ENCODE results near the gene TNFSF11.

TNFSF11 gene, protein sequence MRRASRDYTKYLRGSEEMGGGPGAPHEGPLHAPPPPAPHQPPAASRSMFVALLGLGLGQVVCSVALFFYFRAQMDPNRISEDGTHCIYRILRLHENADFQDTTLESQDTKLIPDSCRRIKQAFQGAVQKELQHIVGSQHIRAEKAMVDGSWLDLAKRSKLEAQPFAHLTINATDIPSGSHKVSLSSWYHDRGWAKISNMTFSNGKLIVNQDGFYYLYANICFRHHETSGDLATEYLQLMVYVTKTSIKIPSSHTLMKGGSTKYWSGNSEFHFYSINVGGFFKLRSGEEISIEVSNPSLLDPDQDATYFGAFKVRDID

DNA sequence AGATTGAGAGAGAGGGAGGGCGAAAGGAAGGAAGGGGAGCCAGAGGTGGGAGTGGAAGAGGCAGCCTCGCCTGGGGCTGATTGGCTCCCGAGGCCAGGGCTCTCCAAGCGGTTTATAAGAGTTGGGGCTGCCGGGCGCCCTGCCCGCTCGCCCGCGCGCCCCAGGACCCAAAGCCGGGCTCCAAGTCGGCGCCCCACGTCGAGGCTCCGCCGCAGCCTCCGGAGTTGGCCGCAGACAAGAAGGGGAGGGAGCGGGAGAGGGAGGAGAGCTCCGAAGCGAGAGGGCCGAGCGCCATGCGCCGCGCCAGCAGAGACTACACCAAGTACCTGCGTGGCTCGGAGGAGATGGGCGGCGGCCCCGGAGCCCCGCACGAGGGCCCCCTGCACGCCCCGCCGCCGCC, at the start of gene TNFSF11:
Gene TNFSF11 (plus strand): TSS at position 142 of the 400 bp plus-strand sequence. CDS start 152 bp downstream, at position 294.
- peak within 1 kb of the TSS; percentile 47 to 60 for H3K4me3 ChIP-seq (replicated peaks in 1 of 2; ENCODE audit: low read depth in 2 of 2, low read length in 2 of 2)
- peak in 1 of 2 donors; percentile 10 for DNase-seq (ENCODE audit: low read depth in 2 of 2)
- TF ChIP-seq, protein P1, sequence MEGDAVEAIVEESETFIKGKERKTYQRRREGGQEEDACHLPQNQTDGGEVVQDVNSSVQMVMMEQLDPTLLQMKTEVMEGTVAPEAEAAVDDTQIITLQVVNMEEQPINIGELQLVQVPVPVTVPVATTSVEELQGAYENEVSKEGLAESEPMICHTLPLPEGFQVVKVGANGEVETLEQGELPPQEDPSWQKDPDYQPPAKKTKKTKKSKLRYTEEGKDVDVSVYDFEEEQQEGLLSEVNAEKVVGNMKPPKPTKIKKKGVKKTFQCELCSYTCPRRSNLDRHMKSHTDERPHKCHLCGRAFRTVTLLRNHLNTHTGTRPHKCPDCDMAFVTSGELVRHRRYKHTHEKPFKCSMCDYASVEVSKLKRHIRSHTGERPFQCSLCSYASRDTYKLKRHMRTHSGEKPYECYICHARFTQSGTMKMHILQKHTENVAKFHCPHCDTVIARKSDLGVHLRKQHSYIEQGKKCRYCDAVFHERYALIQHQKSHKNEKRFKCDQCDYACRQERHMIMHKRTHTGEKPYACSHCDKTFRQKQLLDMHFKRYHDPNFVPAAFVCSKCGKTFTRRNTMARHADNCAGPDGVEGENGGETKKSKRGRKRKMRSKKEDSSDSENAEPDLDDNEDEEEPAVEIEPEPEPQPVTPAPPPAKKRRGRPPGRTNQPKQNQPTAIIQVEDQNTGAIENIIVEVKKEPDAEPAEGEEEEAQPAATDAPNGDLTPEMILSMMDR (IDR thresholded peaks at IDR 0.05; ENCODE audit: low read depth, low read length): no peak

DNA sequence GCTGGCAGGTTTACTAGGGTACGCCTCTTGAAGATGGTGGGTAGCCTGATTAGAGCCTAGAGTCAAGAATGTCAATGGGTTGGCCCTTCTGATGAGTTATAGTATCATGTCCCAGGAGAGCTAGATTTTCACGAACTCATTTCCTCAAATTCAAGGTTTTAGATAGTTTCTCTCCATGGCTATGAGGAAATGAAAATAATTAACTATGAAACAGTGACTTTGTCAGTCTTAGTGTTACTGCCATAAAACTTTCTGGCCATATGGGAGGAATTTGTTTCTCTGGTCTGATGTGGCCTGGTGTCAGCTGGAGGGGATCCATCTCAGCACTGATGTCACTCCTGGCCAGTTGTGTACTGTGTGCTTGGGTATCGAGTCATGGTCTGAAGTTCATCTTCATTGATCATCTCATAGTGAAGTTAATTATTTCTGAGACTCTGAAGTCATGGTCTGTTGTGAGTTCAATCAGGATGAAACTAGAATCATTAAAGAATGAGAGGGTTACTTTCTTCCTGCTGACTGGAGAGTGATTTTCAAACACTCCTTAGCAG, 49.4 kb upstream of the TNFSF11 start:
- TF ChIP-seq, protein P1 (IDR thresholded peaks at IDR 0.05; ENCODE audit: low read depth, low read length): no peak
- DNase-seq (ENCODE audit: low read depth in 2 of 2): peak; percentile 5 to 38
- H3K4me3 ChIP-seq (replicated peaks in 1 of 2; ENCODE audit: low read depth in 2 of 2, low read length in 2 of 2): no peak overlapping the region

DNA sequence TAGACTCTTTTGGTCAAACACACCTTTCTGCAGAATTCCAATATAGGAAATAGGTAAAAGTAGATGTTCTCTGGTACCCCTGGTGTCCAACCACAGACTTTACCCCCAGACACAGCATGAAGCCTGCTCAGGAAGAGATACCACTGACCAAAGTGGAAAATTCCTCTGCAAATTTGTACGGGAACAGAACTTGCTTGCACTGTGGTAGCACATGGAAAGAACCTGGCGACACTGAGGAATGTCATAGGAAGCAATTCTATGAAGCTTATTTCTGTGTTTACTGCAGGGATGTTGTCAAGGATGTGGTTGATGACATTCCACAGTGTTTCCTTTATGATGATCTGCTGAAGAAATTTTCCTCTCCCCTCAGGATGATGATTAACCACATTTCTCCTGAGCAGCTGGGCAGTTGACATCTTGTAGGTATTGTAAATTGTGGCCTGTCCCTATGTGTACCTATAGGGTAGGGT, 48.9 kb upstream of the TNFSF11 start:
- H3K4me3 ChIP-seq (replicated peaks in 1 of 2; ENCODE audit: low read depth in 2 of 2, low read length in 2 of 2): no peak overlapping the region
- DNase-seq (ENCODE audit: low read depth in 2 of 2): peak; percentile 70 to 91
- TF ChIP-seq, protein P1 (IDR thresholded peaks at IDR 0.05; ENCODE audit: low read depth, low read length): no peak

DNA sequence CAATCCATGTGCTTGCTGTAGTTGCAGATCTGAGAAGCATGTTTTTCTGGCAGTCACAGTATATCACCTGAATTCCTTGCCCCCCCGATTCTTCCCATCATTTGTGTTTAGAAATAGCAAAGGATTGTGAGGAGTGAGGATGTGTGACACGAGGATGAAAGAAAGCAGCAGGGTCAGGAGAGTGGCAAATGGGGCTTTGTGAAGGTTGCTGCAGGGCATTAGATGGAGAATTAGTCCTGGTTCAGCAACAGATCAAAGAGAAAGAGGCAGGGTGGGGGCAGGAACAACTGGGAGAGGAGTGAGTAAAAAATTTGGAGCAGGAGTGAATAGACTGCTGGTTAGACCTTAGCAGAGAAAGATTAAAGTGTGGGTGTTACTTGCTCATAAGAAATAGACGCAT, 47.7 kb upstream of the TNFSF11 start:
- H3K4me3 ChIP-seq (replicated peaks in 1 of 2; ENCODE audit: low read depth in 2 of 2, low read length in 2 of 2): no peak overlapping the region
- TF ChIP-seq, protein P1 (IDR thresholded peaks at IDR 0.05; ENCODE audit: low read depth, low read length): no peak
- no peak for DNase-seq (ENCODE audit: low read depth in 2 of 2)

DNA sequence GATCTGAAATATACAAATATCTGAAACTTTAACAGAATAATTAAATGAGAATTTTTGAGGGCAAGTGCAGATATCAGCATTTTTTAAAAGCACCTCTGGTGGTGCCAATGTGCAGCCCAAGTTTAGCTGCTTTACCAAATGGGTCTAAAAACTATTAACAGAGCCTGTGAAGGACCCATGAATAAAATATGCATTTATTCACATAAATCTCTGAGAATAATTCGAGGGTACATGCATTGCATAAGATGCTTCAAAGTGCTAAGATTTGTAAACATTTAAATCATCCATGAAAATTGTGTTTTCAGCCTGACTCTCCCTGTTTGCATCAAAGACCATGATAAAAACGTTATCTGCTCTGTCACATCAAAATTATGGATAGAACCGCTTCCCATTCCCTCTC, 47.1 kb upstream of the TNFSF11 start:
- H3K4me3 ChIP-seq (replicated peaks in 1 of 2; ENCODE audit: low read depth in 2 of 2, low read length in 2 of 2): no peak overlapping the region
- TF ChIP-seq, protein P1 (IDR thresholded peaks at IDR 0.05; ENCODE audit: low read depth, low read length): no peak
- no peak for DNase-seq (ENCODE audit: low read depth in 2 of 2)

DNA sequence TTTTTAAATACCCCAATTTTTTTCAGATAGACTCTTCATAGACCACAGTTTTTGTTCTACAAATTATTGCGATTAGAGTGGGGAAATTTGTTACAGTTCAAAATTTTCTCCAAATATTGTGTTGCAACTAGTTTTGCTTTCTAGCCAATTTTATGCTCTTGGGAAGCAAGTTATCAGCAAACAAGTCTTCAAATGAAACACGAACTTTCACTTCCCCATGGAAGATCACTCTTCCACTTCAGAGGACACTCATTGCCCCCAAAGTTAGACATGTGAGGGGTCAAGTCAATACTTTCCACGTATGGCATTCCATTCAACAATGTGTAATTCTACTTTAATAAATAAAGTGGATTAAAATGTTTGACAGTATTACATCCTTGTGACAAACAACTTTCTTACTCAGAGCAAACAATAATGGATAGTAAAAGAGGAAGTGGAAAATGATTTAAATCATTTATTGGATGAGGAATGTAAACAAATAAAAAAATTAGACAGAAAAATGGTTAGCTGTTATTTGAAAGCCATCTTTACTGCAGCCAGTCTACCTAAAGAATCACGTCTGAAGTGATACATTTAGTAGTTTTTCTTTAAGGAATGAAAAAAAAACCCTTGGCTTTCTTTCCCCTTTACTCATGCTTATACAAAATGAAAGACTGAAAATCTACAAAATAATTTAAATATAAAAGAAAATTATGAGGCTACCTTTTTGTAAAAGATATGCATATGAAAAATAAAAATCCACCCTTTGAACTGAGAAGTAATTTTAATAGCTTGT, 41.2 kb upstream of the TNFSF11 start:
- TF ChIP-seq, protein P1 (IDR thresholded peaks at IDR 0.05; ENCODE audit: low read depth, low read length): no peak

More for the DNA sequence above, 41.2 kb upstream of the TNFSF11 start:
- DNase-seq (ENCODE audit: low read depth in 2 of 2): peak in 1 of 2 donors; percentile 22
- no peak overlapping the region for H3K4me3 ChIP-seq (replicated peaks in 1 of 2; ENCODE audit: low read depth in 2 of 2, low read length in 2 of 2)

All from cardiac fibroblast (primary cell).